HG03108 (cell line): Measurements from ENCODE around the gene RNASE1.
"Not testable (repeated sequence)": the region's sequence is repeated elsewhere in the genome, so short reads cannot be mapped to it uniquely, and the experiment has no call there.

Experiments used
- ATAC-seq: cut with Tn5 transposase; IDR thresholded peaks from one replicate; pipeline ENCODE4 v1.9.1; 2021; ENCODE audit warnings: moderate library complexity; ENCODE audit not compliant: unreplicated experiment

The RNASE1 gene

DNA sequence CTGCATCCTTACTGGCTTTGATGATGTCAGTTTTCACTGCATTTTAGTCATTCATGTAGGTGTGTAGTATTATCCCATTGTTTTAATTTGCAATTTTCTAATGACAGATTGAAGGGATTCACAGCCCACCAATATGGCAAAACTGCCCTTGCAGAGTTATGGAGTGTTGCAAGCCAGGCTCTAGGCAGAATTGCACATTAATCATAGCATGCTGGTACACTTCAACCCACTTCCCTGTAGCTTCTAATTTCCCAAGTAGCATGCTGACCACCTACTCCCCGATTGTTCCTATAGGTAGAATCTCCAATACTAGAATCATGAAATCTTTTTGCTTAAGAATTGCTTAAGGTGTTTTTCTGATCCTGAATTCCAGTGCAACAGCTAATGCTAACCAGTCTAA lies 26.7 kb downstream of the RNASE1 start:
- ATAC-seq, result no peak

DNA sequence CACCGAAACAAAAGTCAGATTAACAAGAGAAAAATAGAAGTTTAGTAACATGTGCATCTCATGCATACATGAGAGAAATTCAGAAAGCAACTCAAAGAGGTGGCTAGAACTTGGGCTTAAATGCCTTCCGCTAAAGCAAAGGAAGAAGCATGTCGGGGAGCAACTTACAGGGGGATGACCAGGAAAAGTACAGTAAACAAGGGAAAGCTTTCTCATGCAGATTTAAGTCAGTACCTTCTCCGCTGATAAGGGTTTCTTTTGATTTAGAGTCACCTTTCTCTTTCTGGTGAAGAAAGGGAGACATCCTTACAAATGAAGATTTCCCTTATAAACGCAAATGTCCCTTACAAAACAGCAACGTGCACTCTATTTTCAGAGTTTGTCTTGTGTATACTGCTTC lies 27.6 kb downstream of the RNASE1 start:
- no peak for ATAC-seq

DNA sequence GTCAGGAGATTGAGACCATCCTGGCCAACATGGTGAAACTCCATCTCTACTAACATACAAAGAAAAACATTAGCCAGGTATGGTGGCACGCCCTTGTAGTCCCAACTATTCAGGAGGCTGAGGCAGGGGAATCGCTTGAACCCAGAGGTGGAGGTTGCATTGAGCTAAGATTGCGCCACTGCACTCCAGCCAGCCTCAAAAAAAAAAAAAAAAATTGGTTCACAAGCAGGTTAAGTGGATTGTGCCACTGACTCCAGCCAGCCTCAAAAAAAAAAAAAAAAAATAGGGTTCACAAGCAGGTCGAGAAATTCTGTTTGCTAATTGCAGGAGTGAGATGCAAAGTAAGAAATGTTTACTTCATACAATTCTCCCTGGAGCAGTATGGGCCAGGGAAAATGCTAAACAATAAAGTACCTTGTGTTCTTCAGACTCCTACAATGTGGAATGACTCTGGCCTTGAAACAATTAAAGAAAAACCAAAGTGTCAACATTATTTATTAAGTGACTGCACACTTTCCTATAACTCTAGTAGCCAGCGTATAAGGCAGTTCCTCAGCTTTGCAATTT lies 28.3 kb downstream of the RNASE1 start:
- ATAC-seq, result no peak

DNA sequence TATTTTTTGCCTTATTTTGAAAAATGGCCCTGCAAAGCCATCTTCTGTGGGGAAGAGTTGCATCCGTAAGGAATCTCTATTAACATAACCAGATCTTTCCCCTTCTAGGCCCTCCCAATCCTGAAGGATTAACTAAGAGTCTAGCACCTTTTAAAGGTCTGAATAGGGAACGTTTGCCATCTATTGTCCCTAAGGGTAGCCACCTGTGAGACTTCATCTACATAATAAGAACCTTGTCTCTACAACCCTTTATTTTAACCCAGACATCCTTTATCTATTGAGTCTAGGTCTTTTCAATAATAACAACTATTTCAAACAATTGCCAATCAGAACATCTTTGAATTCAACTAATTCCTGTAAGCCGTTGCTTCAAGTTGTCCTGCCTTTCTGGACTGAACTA lies 30.0 kb downstream of the RNASE1 start:
- ATAC-seq, result no peak

DNA sequence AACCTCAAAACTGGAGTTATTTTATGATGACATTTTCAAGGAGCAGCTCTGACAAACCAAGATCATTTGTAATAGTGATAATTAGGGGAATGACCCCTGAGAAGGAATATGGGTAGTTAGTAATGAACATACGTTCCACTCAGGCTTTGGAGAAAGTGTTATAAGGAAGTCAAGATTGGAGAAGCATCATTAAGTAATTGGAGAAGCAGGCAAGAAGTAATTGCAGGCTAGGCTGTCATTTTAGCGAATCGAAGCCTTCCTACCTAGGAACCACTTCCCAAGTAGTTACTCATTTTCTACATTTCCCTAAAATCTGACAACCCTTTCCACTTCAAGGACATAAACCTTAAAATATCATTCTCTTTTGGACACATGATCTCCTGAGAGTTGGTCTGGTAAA lies 33.2 kb downstream of the RNASE1 start:
- no peak for ATAC-seq

DNA sequence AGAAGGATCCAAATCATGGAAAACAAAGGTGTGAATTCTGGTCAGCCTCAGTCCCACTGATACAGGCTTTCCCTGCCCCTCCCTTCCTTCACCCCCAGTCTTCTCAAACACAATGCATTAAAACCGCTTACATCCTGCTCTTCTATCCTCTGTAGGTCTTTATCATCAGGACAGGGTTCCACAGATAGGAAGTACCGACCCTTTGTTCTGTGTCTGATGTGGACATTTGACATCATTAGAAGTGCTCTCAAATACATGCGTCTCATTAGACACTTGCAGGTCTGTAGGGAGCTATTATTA lies 34.1 kb downstream of the RNASE1 start:
- no peak for ATAC-seq

DNA sequence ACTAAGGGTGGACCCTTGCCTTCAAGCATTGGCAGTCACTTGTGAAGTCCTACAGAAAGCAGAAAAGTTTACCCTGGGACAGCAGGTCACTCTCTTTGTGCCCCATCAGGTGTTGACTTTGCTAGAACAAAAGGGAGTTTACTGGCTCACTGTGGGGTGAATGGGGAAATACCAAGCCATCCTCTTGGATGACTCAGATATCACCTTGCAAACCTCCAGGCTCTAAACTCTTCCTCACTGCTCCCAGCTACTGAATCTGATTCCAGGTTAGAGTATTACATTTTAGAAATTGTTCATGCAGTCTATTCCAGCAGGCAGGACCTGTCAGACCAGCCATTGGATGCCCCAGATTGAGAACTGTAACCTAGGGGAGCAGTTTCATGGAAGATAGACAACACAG lies 41.7 kb downstream of the RNASE1 start:
- no peak for ATAC-seq

DNA sequence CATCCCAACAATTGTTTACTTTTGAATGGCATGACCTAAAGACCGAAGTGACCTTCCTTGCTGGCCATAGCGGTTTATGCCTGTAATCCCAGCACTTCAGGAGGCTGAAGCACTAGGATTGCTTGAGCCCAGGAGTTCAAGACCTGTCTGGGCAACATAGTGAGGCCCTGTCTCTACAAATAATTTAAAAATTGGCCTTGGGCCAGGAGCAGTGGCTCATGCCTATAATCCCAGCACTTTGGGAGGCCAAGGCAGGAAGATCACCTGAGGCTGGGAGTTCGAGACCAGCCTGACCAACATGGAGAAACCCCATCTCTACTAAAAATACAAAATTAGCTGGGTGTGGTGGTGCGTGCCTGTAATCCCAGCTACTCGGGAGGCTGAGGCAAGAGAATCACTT lies 43.2 kb downstream of the RNASE1 start:
- ATAC-seq, result not testable (repeated sequence)

DNA sequence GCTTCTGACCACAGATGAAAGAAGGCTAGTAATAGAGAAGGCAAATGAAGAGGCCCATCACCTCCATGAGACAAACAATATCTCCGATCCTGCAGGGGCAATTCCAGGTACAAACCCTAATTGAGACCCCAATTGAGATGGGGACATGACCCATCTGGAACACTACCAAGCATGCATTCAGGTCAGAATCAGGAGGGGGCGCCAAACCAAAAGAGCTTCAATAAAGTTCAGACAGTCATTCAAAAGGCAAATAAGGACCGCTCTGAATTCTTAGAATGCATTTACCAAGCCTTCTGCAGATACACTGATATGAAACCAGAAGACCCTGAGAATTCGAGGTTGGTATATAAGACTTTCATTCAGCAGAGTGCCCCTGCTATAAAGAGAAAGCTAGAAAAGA lies 44.7 kb downstream of the RNASE1 start:
- ATAC-seq, result no peak

DNA sequence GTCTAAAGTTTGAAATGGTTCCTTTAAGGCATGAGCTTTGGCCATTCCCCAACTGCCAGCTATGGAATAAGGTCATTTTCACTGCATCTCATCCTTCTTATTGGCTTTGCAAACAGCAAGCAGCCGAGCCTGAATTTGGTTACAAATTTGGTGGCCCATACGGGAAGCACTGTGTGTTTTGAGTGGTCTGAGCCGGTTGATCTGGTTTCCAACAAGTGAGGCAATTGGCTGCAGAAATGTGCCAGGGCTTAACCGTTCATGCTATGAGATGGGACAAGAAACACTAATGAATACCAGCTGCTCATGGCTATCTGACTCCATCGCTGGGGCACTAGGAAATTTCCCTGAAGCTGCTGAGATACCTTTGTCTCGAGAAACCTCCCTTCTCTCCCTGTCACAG lies 47.6 kb downstream of the RNASE1 start:
- no peak for ATAC-seq

DNA sequence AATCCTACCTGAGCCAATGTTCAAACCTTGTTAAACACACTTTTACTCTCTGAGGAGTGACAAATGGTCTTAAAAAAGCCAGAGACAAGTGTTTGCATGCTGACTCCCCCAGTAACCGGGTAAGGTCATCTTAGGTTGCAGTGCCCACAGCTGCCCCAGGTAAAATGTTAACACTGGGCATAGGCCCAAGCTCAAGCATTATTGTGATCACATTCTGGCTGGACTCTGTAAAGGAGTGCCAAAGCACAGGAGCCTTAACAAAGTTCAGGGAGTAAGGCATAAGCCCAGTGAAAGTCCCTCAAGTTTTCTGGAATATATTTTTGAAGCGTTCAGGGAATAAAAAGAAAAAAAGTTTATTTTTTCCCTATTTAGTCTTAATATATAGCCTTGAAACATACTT lies 48.3 kb downstream of the RNASE1 start:
- no peak for ATAC-seq

DNA sequence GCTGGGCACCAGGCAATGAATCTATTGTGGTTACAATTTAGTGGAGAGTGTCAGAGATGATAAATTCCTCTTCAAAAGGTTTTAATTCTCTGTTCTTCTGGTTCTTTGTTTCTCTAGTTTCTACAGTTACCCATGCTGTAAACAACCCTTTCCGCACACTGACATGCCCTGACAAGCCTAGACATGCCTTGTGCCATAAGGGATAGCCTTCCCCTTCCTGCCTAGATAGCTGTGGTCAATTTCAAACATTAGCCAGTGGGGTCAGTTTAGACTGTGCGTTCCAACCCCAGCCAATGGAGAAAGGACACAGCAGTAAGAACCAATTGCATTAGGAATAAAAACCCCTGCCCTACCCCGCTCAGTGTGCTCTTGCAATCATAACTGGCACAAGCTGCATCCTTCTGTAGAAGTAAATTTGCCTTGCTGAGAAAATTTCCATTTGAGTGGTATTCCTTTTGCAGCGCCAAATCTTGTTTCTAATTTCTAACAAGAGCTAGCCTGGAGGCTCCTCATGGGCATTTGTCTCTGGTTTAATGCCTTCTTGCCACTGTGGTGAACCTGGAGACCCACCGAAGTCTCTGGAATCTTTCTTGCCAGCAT lies 50.6 kb downstream of the RNASE1 start:
- ATAC-seq, result no peak
